HG02571 (cell line): Measurements from ENCODE around the gene FRMD4A.

Source experiments
- ATAC-seq: cut with Tn5 transposase; IDR thresholded peaks from one replicate; pipeline ENCODE4 v1.9.1; 2021; ENCODE audit warnings: mild to moderate bottlenecking, moderate library complexity; ENCODE audit not compliant: unreplicated experiment

FRMD4A gene

DNA sequence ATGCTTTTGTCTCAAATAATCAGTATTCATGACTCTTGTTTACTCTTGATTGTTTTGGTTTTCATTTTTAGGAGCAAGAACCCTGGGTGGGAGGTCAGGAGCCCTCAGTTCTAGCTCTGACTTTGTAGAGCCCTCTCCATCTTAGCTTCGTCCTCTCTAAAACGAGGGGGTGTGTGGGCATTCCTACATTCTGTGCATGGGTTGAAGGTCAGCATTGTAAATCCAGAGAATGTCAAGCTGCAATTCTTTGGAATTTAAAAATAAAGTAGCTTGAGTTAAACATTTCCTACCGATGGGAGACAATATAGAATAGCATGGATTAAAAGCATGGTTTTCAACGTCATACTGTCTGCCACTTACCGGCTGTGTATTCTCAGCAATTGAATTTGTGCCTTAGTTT lies 615.6 kb downstream of the FRMD4A start:
- ATAC-seq = no peak

DNA sequence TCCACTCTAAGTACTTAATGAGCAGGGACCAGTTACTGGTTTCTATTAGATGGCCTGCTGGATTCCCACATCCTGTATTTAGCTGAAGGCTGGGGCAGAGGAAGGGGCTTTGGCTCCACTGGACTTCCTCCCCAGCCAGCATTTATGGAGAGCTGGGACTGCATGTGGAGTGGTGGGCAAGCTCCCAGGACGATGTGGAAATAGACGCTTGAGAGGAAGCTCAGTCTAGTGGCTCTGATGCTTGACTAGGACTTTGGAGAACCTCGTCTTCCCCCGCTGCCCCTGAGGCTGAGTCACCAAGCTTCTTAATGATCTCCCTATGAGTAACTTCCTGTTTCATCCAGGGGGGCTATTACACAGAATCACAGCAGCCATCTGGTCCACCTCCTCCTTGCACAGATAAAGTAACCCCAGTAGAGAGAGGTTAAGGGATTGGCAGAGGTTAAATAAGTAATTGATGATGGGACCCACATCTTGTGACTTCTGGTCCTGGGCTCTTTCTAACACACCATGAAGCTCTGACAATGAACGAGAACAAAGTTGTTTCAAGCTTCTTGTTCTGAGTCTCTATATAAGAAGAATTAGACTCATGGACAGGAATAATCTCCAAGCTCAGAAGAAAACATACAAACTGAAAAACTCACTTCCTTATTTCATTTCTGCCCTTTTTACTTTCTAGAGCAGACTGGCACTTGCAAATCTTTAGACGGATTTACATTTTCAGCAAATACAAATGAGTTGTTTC lies 617.7 kb downstream of the FRMD4A start:
- ATAC-seq = peak; percentile 62

DNA sequence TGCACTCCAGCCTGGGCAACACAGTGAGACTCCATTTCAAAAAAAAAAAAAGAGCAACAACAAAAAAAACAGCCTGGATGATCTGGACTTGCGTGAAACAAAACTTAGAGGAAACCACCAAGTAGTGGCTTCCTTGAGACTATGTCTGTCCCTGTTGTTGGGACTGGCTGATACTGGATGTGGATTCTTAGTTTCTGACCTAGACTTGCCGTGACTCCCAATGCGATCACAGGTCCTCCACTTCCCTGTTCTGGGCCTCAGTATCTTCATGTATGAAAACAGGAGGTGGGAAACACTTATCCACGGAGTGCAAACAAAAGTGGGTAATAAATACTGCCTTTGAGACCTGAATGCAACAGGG lies 618.3 kb downstream of the FRMD4A start:
- no peak for ATAC-seq

DNA sequence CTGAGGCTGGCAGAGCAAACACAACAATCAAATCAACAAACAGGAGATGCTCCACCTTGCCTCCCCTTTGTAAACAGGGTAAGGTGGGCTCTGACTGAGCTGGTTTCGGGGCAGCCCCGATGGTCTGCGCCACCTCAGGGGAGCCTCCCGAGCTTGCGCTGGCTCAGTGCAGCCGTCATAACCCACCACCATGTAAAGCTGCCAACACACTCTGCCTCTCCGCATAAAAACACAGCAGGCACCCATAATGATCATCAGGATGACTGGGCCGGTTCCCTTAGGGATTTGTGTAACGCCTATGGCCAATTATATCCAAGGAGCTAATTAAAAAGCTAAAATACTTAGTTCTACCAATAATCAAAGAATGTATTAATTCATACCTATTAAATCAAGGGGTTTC lies 619.4 kb downstream of the FRMD4A start:
- no peak for ATAC-seq

DNA sequence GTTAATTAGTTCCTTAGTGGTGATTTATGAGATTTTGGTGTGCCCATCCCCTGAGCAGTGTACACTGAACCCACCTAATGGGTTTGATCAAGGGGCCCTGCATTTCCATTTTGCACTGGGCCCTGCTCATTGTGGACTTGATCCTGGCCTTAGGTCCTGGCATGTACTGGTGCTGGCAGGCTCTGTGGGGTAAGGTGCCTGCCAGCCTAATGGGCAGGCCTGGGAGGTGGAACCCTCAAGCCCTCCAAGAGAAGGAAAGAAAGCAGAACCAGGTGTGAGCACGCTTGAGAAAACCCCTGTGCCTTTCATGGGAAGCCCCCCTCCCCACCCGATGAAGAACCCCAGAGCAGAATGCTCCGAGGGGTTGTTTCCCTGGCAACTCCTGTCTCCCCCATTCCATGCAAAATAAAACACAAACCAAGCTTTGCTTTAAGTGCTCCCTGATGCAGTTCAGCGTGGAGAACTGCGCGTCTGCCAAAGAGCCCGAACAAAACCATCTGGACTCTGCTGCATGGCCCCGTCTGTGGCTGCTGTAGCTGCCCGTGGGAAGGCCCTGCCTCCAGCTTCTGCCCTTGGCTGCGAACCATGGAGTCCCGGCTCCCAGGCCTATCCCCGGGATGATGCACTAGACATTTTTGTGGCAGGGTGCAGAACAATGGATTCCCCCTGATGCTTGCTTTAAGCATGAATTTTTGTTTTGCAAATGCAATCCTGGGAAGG lies 620.6 kb downstream of the FRMD4A start:
- no peak for ATAC-seq

DNA sequence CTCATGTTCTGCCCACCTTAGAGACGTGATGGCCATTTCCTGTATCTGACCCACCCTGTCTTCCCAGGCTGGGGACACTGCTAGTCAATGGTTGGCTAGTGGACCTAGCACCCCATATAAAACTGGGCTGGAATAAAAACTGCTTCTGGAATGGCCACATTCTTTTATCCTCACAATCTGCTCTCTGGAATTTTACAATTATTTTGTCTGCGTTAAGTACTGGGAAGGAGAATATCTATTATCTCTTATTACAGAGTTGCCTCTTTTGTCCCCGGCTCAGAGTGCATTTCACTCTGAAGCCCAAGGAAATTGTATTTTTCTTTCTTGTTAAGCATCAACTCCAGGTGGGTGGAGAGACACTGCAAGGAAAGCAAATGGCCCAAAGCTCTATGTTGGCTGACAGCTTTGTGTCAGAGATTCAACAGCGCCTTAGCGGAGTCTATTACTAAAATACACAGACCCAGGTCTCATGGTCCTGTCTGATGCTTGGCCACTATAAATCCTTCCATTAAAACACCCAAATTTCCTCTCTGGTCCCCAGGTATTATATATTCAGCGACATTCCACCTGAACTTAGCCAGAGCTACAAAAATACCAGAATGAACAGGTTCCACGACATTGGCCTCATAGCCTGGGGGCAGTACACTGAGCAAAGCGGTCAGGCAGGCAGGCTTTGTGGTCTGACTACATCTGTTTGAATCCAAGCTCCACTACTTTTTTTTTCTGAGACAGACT lies 622.3 kb downstream of the FRMD4A start:
- no peak for ATAC-seq

DNA sequence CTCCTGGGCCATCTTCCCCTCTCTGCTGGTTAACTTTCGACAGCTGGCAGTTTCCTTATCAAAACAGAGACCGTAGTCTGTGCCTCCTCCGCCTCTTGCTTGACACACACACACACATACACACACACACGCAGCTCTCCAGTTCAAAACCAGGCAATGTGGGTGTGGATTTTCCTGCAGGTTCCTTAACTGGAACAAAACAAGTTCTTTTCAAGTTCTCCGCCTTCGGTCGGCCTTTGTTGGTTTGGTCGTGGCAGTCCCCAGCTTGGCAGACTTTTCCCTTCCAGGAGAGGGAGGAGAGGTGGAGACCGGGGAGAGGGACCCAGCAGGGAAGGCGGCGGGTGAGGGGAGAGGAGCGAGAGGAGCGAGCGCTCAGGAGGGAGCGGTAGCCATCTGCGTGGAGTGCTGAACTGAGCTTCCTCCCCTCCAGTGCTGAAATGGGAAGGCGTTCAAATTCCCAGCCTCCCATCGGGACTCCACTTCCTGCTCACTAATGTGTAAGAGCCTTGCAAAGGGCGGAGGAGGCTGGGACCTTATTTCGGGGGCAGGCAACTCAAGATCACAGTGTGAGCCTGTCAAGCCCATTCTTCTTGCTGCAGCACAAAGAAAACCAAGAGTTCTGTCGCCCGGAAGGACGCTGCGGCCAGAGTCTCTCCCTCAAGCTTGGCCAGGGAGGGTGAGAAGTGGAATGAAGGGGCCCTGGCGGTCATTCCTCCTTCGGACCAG lies 623.4 kb downstream of the FRMD4A start:
- no peak for ATAC-seq

DNA sequence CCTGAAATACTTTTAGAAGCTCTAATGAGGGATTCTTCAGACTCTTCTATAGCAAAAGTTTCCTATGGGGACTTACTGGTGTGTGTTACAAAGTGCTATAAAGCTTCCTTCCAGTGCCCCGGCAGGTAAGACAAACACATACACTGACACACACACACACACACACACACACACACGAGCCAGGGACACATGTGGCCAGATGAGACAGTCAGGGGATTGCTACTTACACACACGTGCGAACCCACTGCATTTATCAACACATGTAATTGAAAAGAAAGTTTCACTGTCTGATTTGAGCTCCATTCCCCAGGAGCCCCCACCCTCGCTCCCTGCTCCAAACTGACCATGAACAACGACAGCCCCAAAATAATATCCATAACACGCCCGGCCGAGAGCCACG lies 624.1 kb downstream of the FRMD4A start:
- no peak for ATAC-seq

DNA sequence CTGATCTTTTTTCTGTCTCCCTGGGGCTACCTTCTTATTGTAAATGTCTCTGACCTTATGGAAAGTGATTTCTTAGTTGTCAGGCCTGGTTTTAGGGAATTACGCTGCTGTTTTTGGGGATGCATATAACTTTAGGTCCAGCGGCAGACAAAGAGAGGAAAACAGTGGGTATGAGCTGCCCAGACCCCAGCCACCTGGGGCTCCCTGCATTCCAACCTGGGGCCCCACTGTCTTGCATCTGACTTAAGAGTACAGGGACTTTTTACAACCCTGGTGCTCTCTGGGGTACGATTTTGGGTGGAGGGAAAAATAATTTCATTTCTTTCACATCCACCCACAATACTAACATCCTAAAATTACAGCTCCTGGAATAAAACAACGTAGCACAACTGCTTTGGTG lies 624.5 kb downstream of the FRMD4A start:
- no peak for ATAC-seq

DNA sequence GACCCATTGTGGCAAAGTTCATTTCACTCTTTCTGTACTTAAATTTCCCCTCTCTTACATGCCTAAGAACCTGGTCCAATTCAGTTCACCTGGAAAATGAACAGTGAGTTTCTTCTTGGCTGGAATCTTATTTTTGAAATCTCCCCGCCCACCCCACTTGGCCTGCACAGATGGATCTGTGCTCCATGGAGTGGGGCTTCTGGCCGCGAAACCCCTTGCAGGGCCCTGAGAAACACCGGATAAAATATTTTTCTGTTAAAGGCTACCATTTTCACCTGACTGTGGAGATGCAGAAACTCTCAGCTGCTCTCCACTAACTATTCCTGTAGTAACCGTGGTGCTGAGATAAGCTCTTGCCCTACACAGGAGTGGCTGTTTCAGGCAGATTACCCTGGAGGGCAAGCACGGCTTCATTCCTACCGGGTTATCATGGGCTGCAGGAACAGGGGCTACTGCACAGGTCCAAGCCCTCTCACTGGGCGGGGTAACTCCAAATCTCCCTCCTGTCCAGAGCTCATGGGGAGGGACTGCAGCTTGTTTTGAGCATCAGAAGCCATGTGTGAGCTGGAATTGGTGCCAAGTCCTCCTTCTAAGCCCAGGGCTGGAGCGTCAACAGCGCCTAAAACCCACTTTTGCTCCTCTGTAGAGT lies 625.1 kb downstream of the FRMD4A start:
- ATAC-seq = no peak

DNA sequence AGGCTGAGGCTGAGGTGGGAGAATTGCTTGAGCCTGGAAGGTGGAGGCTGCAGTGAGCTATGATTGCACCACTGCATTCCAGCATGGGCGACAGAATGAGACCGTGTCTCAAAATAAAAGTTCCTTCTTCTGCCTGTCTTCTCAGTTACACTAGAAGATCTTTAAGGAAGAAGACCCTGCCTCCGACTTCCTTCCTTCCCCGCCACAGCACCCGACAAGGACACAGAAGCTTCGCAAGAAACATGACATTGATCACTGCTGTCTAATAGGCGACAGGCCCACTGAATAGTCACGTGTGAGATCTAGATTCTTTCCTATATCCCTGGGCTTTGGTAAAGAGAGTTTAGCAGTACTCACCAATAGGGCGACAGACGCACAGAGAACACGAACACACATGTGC lies 625.8 kb downstream of the FRMD4A start:
- no peak for ATAC-seq

DNA sequence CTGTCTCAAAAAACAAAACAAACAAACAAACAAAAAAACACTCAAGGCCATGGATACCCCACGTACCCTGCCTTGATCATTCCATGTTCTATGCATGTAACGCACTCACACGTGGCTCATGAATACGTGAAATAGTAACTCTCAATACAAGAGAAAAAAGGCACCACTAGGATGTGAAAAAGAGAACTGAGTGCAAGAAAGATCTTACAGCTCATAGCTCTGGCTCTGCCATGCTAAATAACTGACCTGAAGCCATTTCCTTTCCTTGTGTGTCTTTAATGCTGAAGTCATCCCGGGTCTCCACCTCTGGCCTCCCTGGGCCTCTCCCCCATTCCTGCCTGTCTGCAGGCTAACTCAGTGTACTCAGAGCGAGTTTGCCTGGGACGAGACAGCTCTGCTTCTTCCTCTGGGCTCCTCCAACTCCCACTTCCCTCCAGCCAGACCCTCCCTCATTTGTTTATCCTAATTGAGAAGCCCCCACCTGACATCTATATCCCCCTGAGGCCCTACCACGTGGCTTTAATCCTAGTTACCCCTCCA lies 626.7 kb downstream of the FRMD4A start:
- ATAC-seq = no peak

DNA sequence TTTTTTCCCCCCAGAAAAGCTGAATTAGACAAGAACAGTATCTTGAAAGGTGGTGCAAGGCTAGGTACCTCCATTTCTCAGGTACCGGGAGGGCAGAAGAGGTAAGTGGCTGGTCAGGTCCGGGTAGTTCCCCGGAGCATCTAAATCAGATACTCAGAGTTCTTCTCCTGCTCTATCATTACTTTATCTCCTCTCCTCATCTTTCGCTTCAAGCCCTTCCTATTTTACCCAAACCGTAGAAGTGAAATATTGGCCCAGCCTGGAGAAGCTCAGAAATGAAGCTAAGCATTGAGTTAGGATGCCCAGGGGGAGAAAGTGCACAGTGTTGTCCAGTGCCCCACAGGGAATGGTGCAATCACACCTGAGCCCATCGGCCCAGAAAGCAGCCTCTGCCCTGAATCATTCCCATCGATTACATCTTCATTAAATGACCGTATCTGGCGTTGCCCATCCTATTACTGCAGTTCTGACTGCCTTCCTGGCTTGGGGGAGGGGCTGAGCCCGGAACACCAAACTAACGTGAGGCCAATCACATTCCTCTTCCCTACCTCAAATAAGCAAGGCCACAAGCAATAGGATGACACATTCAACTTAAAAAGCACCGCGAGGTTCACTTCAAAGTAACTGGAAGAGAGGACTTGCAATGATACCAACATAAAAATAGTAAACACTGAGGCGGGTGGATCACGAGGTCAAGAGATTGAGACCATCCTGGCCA lies 627.5 kb downstream of the FRMD4A start:
- no peak for ATAC-seq

DNA sequence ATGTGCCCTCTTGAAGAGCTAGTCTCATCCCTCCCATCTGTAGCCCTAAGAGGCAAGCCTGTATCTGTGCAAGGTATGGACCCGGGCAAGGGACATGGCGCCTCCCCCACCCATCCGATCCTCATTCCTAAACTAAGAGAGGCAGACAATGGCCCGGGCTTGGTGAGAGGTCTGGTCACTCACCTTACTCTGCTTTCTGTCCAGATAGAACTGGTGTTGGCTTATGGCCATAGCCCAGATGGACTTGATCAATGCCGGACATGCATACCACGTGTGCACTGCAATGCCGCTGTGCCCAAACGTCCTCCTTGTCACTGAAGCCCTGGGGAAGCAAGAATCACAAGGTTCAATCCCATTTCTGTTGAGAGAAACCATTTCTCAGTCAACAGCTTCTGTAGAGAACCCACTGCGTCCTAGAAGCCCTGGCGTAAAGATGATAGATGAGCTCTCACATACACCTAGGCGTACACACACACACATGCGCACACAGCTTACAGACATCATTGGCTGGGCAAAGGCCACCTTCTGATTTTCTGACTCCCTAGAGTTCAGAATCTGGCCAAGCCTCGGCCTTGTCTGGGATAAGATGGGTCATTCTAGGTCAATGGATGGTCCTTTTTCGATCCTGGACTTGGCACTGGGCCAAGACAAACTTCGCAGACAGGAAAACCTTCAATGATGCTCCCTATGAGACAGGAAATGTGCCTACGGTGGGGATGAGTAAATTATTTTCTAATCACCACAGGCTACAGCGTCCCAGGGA lies 629.4 kb downstream of the FRMD4A start:
- no peak for ATAC-seq

DNA sequence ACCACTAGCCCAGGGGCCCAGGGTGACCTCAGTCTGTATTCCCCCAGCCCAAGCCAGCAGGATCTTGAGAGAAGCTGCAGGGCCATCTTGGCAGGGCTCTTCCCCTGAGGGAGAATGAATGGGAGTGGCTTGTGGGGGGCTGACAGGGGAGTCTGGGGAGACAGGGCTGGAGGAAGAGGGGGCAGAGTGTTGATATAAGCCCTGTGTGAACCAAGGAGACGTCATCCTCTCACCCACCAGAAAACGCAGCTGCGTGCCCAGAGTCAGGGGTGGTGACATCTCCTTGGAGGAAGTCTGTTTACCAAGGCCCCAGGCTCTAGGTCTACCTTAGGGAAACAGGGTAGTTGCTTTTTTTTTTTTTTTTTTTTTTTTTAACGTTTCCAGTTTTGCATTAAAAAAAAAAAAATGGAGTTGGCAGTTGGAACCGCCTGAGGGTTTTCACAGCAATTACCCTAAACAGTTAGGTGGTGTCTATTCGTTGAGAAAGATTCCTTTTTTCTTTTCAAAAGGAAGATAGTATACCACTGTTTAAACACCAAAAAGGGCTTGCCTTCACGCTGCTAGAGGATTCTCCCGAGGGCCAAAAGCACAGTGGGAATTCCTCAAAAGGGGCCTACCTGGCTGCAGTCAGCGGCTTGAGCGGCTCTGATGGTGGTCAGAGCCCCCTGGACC lies 630.1 kb downstream of the FRMD4A start:
- ATAC-seq = no peak

DNA sequence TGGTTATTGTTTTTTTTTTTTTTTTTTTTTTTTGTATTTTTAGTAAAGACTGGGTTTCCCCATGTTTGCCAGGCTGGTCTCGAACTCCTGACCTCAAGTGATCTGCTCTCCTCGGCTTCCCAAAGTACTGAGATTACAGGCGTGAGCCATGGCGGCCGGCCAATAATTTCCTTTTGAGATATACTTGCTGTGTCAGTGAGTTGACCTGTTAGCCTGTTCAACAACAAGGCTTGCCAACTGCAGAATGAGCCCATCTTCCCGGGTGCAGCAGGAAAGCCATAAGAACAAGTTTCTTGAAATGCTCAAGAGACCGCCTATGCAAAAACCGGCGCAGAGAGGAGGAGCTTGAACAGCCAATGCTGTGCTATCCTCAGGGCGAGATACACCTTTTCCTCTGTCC lies 631.5 kb downstream of the FRMD4A start:
- no peak for ATAC-seq

DNA sequence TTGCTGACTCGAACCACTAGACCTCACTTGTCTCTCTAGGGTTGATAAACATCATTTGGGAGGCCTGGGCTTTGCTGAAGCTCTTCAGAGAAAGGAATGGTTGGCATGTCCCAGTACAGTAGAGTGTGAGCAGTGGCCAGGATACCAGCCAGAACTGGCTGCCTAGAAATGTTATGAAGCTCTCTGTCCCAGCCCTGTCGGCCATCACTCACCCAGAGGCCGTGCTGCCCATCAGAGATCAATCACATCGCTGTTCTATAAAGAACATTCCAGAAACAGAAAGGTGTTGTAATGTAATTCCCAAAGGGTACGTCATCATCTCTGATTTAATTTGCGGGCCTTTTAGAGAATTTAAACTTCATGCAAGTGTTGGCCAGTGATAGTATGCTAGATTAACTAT lies 632.5 kb downstream of the FRMD4A start:
- no peak for ATAC-seq

DNA sequence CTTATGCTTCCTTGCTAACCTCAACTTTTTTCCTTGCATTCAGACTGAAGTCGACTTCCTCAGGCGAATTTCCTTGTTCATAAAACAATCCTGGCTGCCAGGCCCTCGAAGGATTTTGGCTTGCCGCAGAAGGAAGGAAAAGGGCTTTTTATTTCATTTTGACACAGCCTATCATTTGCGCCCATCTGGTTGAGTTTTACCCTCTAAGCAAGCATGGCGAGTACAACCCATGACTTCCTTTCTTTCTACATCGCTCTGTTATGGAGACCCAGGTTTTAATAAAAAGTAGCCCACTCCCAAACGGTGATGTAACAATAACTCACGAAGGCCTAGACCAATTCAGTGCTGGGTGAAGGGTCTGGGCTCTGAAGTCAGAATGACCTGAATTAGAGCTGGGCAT lies 634.7 kb downstream of the FRMD4A start:
- ATAC-seq = no peak

DNA sequence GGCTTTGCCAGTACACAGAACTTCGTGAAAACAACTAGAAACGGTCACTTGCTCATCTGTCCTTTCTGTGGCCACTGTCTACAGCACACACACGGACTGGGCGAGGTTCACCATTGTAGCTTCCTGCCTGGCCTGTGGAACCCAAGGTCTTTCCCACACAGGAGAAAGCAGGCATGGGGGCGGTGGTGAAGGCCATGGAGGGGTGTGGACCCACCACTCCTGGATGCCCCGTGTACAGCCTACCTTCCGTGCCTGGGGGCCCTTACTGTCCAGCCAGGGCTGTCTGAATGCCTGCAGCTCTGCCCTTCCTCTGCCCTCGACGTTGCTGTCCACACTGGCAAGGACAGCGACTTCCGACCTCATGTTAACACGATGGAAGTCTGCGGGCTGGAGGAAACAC lies 635.1 kb downstream of the FRMD4A start:
- no peak for ATAC-seq
